ENCODE results near the gene TRAK1.
"Not testable (repeated sequence)": the region's sequence is repeated elsewhere in the genome, so short reads cannot be mapped to it uniquely, and the experiment has no call there.

- not testable (repeated sequence) for TF ChIP-seq CTCF (IDR thresholded peaks at IDR 0.05; ENCODE audit: low read depth, low read length); EZH2phosphoT487 (IDR thresholded peaks at IDR 0.05; ENCODE audit: low read depth)
These were observed 14.8 kb downstream of the TRAK1 start for GRCh38 chr3:42105994-42106393.

All from OCI-LY3 (cell line).